Middle frontal gyrus (tissue), 1 donor: ENCODE data around the gene TEX36.
"Not testable (repeated sequence)": the region's sequence is repeated elsewhere in the genome, so short reads cannot be mapped to it uniquely, and the experiment has no call there.

Source experiments
- DNase-seq: peaks from one replicate; pipeline ENCODE4 v3.0.0-alpha.2; 2015; ENCODE audit warnings: low spot score; ENCODE audit errors: extremely low spot score

The TEX36 gene

GRCh38 chr10:125692601-125693523 is 9.9 kb upstream of the TEX36 start:
- no peak for DNase-seq

- DNase-seq = no peak
Observed at GRCh38 chr10:125692196-125692595, 9.2 kb upstream of the TEX36 start.

DNA sequence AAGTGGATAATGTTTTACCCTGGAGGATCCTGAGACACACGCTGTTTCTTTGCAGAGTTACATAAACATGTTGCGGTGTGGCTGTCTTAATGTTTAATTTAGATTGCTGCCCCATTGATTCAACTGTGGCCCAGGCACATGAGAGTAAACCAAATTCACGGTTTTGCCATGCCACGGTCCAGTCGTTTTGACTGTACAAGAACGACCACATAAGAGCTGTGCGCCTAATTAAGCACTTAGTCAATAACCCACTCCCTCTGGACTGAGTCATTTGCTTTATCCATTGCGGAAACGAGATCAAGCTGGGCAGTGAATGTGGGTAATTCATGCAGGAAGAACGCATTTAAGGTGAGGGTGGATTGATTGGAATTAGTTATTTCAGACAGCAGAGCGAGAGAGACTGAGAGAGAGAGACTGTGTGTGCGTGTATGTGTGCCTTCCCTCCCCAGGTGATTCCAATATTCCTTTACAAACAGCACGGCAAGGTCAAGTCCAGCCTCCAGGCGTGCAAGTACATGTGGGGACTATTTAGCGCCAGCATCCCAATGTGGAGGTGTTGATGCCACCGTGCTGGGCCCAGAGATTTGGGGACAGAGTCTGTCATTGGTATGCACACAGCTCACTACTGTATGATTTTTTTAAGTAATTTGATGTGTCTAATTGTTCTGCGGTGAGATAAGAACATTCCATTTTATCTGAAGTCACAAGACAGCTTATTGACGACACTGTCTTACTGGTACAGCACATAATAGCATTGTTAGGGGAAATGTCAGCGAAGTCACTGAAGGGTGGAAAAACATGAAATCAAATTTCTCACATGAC is 8.4 kb upstream of the TEX36 start:
- no peak for DNase-seq

GRCh38 chr10:125689955-125690569 is 7.1 kb upstream of the TEX36 start:
- no peak for DNase-seq

DNA sequence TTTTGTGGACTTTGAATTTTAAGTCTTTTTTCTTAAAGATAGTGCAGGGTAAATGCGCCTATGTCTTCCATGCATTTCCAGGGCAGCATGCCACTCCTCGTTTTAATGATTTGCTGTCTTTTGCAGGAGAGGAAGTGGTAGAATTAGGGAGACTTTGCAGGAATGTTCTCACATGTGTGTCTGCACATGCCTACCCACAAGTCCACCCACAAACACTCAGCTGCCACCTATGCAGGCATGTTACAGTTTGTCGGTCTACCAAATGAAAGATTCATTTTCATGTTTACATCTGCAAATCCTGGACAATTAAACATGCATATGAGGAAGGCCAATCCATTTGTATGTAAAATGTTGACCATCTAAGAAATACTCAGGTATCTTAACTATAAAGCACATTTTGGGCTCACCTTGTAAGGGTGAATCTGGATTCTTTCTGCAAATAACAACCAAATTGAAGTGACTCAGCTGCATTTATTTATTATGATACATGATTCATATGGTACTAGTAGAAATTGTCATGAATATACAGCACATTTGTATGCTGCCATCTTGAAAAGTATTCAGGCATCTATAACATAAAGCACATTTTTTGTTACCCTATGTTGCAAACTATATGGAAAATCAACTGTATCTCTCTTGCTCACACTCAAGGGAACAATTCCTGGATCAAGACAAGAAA is 4.7 kb upstream of the TEX36 start:
- DNase-seq = no peak

DNA sequence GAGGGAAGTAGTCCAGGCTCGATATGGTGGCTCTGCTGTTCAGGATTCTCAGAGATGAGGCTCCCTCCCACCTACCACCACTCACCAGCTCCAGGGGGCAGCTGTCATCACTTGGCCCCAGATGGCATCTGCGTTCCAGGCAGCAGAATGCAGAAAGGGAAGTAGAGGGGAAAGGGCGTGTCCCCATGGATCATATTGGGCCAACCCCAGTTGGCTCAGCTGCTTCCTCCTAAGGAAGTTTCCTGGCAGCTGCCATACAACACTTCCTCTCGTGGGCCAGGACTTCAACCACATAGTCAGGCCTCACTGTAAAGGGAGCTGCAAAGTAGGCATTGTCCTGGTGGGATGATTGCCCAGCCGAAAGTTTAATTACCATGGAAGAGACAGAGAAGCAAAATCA is 1.6 kb upstream of the TEX36 start:
- no peak for DNase-seq

DNA sequence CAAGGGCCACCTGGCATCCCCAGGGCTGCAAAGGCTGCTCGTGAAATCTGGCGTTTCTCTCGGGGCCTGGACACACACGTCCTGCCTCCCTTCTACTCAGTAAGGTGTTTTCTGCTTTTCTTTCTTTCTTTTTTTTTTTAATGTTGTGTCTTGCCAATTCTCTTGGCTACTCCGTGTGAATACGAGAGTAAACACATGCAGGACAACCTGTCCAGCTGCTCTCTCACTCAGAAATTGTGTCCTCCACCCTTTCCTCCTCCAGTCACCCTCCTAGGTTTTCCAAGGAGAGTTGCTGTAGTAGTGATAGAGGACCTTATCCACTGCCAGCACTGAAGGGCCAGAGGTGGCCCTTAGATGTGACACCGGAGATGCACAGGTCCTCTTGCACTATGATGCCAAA is 858 bp upstream of the TEX36 start:
- no peak for DNase-seq

- no peak for DNase-seq
Observed at GRCh38 chr10:125679436-125679835, 3.5 kb downstream of the TEX36 start.

- no peak for DNase-seq
Observed at GRCh38 chr10:125672884-125673283, 10.1 kb downstream of the TEX36 start.

- DNase-seq = no peak
Observed at GRCh38 chr10:125662584-125662983, 20.4 kb downstream of the TEX36 start.

DNA sequence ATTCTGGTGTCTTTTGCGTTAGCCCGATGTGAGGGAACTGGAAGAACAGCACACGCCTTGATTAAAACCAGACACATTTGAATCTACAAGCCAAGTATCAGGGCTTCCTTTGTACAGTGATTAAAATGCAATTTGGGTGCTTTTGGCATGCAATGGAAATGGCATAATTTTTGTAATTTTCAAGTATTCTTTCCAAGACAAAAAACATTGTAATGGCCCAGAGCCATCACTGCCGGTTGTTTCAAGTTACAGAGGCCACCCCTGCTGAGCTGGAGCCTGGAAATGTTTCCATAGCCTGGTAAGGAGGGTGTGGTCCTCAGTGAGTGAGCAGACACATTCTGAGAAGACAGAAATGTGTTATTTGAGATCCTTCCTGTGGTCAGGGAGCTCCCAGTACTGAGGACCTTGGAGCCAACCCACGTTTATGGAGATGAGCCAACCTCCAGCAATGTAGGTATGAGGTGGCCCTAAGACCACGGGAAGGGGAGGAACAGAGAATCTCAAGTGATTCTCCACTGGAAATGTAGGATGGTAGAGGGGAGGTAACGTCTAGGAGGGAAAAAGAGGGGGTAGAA is 20.9 kb downstream of the TEX36 start:
- DNase-seq = no peak

- DNase-seq = no peak
Observed at GRCh38 chr10:125661431-125661940, 21.5 kb downstream of the TEX36 start.

- no peak for DNase-seq
Observed at GRCh38 chr10:125659071-125659470, 23.9 kb downstream of the TEX36 start.

GRCh38 chr10:125656523-125656922 is 26.4 kb downstream of the TEX36 start:
- DNase-seq = no peak

DNA sequence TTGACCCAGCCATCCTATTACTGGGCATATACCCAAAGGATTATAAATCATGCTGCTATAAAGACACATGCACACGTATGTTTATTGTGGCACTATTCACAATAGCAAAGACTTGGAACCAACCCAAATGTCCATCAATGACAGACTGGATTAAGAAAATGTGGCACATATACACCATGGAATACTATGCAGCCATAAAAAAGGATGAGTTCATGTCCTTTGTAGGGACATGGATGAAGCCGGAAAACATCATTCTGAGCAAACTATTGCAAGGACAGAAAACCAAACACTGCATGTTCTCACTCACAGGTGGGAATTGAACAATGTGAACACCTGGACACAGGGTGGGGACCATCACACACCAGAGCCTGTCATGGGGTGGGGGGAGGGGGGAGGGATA is 29.9 kb downstream of the TEX36 start:
- DNase-seq = not testable (repeated sequence)

DNA sequence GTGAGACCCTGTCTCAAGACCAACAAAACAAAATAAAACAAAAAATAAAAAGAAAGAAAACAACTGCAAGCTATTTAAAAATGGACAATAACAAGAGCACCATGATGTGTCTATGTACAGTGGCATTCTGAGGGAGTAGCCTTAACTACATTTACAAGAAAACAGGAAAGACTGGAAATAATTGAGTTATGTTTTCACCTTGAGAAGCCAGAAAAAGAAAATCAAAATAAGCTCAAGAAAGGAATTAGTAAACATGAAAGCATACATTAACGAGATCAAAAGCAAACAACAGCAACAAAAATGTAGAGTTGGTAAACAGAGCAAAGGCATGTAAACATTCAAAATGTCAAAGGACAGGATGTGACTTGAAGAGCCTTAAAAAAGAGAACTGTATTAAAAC is 36.7 kb downstream of the TEX36 start:
- DNase-seq = no peak

DNA sequence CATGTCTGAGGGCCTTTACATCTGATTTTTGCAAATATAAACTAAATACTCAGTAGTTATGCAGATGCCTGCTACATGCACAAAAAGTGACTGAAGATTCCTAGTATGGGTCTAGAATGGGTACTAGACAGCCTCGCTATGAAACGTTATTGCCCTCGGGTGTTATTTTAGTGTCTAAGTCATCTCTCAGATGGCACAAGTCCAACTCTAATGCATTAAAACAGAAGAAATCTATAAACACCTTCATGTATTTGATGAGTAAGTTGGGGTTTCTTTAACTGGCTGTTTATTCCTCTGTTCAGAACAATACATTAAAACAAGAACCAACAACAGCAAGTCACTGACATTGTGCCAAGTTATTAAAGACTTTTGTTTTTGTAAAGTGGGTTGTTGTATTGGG is 41.6 kb downstream of the TEX36 start:
- no peak for DNase-seq

DNA sequence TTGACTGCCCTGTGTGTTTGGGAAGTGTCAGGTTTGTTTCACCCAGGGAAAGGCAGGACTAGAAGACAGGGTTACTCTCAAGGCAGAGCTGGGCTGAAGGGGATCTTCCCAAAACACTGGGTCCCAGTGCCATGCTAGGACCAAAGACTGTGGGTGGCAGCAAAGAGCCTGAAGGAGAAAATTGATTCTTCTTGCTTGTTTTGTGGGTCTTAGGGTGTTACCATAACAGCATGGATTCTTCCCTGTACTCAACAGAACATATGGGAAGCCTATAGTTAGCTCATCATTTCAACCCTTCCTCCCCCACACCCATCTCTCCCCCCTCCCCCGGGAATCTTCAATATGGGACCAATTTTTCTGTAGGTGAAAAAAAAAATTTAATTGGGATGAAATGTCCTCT is 42.3 kb downstream of the TEX36 start:
- no peak for DNase-seq

DNA sequence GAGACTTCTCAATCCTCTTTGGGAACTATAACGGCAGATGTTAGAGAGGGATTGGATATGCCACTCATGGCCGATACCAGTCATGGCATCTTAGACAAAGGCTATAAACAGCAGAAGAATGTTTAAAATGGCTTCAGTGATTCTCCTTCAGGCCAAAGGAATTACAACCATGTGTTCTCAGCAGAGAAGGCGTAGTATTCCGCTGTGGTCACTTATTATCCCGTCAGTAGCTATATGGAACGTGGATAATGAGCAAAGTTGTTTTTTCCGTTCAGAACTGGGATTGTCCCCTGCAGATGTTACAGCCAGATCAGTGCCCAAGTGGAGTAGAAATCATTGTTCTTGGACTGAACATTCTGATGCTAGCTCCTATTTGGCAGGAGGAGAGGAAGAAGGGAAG is 43.1 kb downstream of the TEX36 start:
- DNase-seq = no peak

DNA sequence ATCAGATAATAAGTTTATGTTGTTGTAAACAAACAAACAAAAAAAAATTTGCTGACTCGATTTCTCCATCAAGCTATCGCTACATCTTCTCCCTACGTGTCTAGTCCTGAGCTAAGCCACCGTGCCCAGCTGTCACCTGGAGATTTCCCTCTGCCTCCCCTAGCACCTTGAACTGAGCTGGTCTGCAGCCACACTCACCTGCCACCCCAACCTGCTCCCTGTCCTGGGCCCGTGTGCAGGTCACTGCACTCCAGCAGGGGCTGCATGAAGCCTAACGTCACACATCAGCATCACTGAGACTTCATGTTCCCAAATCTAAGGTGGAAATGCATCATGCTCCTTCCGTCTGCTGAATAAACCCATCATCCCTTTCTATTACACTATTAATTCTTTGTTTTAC is 44.4 kb downstream of the TEX36 start:
- no peak for DNase-seq

- no peak for DNase-seq
Observed at GRCh38 chr10:125637496-125637895, 45.5 kb downstream of the TEX36 start.
